Memory B cell (primary cell): ENCODE measurements around the gene KBTBD12.

Source experiments
- ATAC-seq: fragments of 150-1000 bp; cut with Tn5 transposase; 2 replicates; pipeline ENCODE4 v1.10.0; 2021; ENCODE audit warnings: low read depth, mild to moderate bottlenecking, moderate library complexity
- DNase-seq, 2 donors: peaks; one replicate each; pipeline ENCODE4 v3.0.0; 2022; ENCODE audit warnings: low spot score in 2 of 2
- H3K27ac Mint-ChIP-seq: one replicate; pipeline ENCODE4 v1.8.0; 2022; ENCODE audit warnings: mild to moderate bottlenecking, moderate library complexity, mixed read lengths
- H3K27me3 Mint-ChIP-seq: one replicate; pipeline ENCODE4 v1.8.0; 2022; ENCODE audit warnings: mixed read lengths
- H3K36me3 Mint-ChIP-seq: one replicate; pipeline ENCODE4 v1.8.0; 2022; ENCODE audit warnings: mild to moderate bottlenecking, mixed read lengths
- H3K4me1 Mint-ChIP-seq: one replicate; pipeline ENCODE4 v1.8.0; 2022; ENCODE audit warnings: mixed read lengths
- H3K4me3 Mint-ChIP-seq: one replicate; pipeline ENCODE4 v1.8.0; 2022; ENCODE audit warnings: mild to moderate bottlenecking, moderate library complexity, mixed read lengths
- H3K9me3 Mint-ChIP-seq: one replicate; pipeline ENCODE4 v1.8.0; 2022; ENCODE audit warnings: mixed read lengths

Gene KBTBD12

DNA sequence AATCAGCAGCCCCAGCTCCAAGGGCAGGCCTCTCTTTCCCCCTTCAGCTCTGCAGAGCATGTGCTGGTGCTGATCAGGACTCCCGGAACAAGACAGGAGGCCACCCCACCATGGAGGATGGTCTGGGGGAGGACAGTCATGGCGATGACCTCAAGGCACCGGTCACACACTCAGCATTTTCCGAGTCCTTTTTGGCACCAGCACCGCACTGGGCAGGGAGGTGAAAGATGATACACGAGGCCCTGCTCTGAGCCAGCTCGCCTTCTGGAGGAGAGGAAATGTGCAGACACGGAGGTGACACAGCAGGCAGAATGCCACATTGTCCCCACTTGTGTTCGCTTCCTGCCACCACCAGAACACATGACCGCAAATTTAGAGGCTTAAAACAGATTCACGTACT is 75.4 kb downstream of the KBTBD12 start:
- no peak overlapping the region for H3K4me3 Mint-ChIP-seq
- H3K27ac Mint-ChIP-seq, result no peak overlapping the region
- peaks cover 1% of the 10 kb centered on the region for H3K36me3 Mint-ChIP-seq
- no peaks in the 10 kb centered on the region for H3K9me3 Mint-ChIP-seq
- no peak for DNase-seq
- peaks cover 4% of the 10 kb centered on the region for H3K27me3 Mint-ChIP-seq
- ATAC-seq, result no peak
- H3K4me1 Mint-ChIP-seq, result no peaks in the 10 kb centered on the region

DNA sequence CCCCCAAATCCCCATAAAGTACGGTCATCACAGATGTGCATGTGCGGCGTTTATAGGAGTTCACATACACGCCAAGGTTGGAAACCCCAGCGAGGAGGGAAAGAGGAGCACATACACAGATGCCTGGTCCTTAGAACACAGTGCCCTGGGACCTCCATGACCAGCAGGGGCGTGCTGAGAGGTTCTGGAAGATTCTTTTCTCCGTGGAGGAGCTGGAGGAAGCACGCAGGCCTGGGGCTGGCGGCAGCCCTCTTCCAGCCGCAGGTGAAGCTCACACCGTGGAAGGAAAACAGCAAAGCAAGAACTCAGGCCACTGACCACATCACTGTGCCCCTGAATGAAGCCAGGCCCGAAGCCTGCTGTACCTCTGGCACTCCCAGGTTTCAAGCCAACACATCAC is 76.2 kb downstream of the KBTBD12 start:
- Mint-ChIP-seq H3K4me3 (no peak overlapping the region), H3K27me3 (peaks cover 4% of the 10 kb centered on the region), H3K9me3 (no peaks in the 10 kb centered on the region), H3K27ac (no peak overlapping the region), H3K36me3 (peaks cover 1% of the 10 kb centered on the region), H3K4me1 (no peaks in the 10 kb centered on the region)
- ATAC-seq (no peak), DNase-seq (no peak)

GRCh38 chr3:127991681-127992080 is 76.6 kb downstream of the KBTBD12 start:
- Mint-ChIP-seq H3K4me1 (no peaks in the 10 kb centered on the region), H3K27me3 (peaks cover 4% of the 10 kb centered on the region), H3K36me3 (peaks cover 1% of the 10 kb centered on the region), H3K9me3 (no peaks in the 10 kb centered on the region), H3K4me3 (no peak overlapping the region), H3K27ac (no peak overlapping the region)
- no peak for DNase-seq
- no peak for ATAC-seq

GRCh38 chr3:127992127-127992526 is 77.1 kb downstream of the KBTBD12 start:
- H3K27me3 Mint-ChIP-seq, result peaks cover 6% of the 10 kb centered on the region

DNA sequence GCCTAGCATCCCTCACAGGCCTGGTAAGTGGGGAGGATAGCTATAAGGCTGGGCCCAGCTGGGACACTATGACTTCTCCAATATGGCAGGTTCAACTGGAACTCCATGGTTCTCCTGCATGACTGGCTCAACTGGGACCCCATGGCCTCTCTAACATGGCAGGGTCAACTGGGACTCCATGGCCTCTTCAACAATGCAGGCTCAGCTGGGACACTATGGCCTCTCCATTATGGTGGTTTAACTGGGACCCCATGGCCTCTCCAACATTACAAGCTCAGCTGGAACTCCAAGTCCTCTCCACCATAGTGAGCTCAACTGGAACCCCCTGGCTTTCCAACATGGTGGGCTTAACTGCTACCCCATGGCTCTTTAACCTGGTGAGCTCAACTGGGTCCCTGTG is 79.0 kb downstream of the KBTBD12 start:
- no peak for ATAC-seq
- no peak overlapping the region for H3K27ac Mint-ChIP-seq

More at GRCh38 chr3:127992127-127992526, 77.1 kb downstream of the KBTBD12 start:
- H3K9me3 Mint-ChIP-seq, result no peaks in the 10 kb centered on the region
- no peak for DNase-seq
- peaks cover 1% of the 10 kb centered on the region for H3K36me3 Mint-ChIP-seq
- no peak for ATAC-seq
- H3K27ac Mint-ChIP-seq, result no peak overlapping the region
- no peak overlapping the region for H3K4me3 Mint-ChIP-seq
- H3K4me1 Mint-ChIP-seq, result no peaks in the 10 kb centered on the region

GRCh38 chr3:127997016-127997415 is 82.0 kb downstream of the KBTBD12 start:
- H3K9me3 Mint-ChIP-seq, result no peaks in the 10 kb centered on the region
- H3K4me1 Mint-ChIP-seq, result no peaks in the 10 kb centered on the region
- H3K27ac Mint-ChIP-seq, result no peak overlapping the region
- no peak overlapping the region for H3K4me3 Mint-ChIP-seq
- ATAC-seq, result no peak
- H3K36me3 Mint-ChIP-seq, result peaks cover 1% of the 10 kb centered on the region
- DNase-seq, result no peak
- peaks cover 12% of the 10 kb centered on the region for H3K27me3 Mint-ChIP-seq

More for the DNA sequence above, 79.0 kb downstream of the KBTBD12 start:
- no peak for DNase-seq
- Mint-ChIP-seq H3K9me3 (no peaks in the 10 kb centered on the region), H3K27me3 (peaks cover 8% of the 10 kb centered on the region), H3K4me3 (no peak overlapping the region), H3K36me3 (peaks cover 1% of the 10 kb centered on the region), H3K4me1 (no peaks in the 10 kb centered on the region)

DNA sequence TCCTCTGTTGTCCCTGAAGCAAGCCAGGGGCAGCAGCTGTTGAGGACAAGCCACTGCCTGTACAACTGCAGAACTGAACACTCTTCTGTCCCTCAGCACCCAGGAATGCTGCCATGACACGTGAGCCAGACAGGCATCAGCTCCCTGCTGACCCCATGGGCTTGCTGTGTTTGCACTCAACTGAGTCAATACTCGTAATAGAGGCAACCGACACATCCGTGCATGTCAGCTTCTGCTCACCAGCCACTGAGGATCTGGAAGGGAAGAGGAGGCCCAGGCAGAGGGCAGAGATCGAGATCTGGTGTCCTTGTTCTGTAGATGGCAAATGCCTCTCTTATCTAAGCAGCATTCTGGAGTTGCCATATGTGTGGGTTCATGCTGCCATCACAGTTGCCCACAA is 82.9 kb downstream of the KBTBD12 start:
- H3K4me3 Mint-ChIP-seq, result no peak overlapping the region
- H3K4me1 Mint-ChIP-seq, result no peaks in the 10 kb centered on the region
- peaks cover 12% of the 10 kb centered on the region for H3K27me3 Mint-ChIP-seq
- DNase-seq (no peak), ATAC-seq (no peak)
- H3K36me3 Mint-ChIP-seq, result no peaks in the 10 kb centered on the region
- no peaks in the 10 kb centered on the region for H3K9me3 Mint-ChIP-seq
- H3K27ac Mint-ChIP-seq, result no peak overlapping the region

GRCh38 chr3:127998596-127998995 is 83.6 kb downstream of the KBTBD12 start:
- H3K4me3 Mint-ChIP-seq, result no peak overlapping the region

GRCh38 chr3:127999509-128000106 is 84.6 kb downstream of the KBTBD12 start:
- ATAC-seq, result no peak
- Mint-ChIP-seq H3K27ac (no peak overlapping the region), H3K4me3 (no peak overlapping the region), H3K27me3 (peaks cover 10% of the 10 kb centered on the region), H3K36me3 (no peaks in the 10 kb centered on the region), H3K9me3 (no peaks in the 10 kb centered on the region), H3K4me1 (no peaks in the 10 kb centered on the region)
- no peak for DNase-seq

More at GRCh38 chr3:127998596-127998995, 83.6 kb downstream of the KBTBD12 start:
- DNase-seq (no peak), ATAC-seq (no peak)
- Mint-ChIP-seq H3K27ac (no peak overlapping the region), H3K27me3 (peaks cover 12% of the 10 kb centered on the region), H3K4me1 (no peaks in the 10 kb centered on the region), H3K9me3 (no peaks in the 10 kb centered on the region), H3K36me3 (no peaks in the 10 kb centered on the region)

DNA sequence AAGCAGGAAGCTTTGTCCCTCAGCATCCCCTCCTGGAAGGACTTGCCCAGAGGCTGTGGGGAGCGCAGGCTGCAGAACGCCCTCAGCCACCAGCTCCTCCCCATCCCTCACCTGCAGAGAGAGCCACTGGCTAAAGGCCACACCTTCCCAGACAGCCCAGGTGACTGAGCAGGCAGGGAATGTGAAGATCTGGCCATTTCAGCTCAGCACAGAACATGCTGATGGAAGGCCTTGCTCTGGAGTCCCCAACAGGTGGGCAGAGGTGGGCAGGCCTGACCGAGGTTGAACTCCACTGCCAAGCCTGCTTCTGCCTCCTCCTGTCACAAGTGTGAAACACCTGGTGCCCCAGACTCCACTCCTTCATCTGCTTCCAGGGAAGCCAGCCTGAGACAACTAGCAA is 86.5 kb downstream of the KBTBD12 start:
- H3K27ac Mint-ChIP-seq, result no peak overlapping the region
- ATAC-seq (no peak), DNase-seq (no peak)
- H3K9me3 Mint-ChIP-seq, result no peaks in the 10 kb centered on the region
- no peak overlapping the region for H3K4me3 Mint-ChIP-seq
- H3K4me1 Mint-ChIP-seq, result no peaks in the 10 kb centered on the region
- peaks cover 15% of the 10 kb centered on the region for H3K27me3 Mint-ChIP-seq
- no peaks in the 10 kb centered on the region for H3K36me3 Mint-ChIP-seq

DNA sequence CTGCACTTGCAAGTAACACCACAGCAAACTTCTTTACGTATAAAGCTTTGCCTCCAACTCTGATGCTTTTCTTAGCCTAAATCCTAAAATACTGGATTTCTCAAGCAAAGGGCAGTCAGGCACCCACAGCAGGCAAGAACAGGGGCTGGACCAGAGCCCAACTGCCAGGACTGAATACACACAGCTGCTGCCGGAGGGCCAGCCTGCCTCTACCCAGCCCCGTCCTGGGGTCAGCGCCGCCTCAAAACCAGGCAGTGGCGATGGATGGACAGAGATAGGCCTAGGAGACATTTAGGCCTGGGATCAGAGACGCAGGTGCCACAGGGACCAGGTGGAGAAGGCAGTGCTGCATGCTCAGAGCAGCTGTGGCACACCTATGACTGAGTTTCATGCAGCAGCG is 89.6 kb downstream of the KBTBD12 start:
- no peaks in the 10 kb centered on the region for H3K4me1 Mint-ChIP-seq
- no peak for DNase-seq
- no peaks in the 10 kb centered on the region for H3K36me3 Mint-ChIP-seq
- no peak for ATAC-seq
- no peaks in the 10 kb centered on the region for H3K9me3 Mint-ChIP-seq
- no peak overlapping the region for H3K4me3 Mint-ChIP-seq
- H3K27me3 Mint-ChIP-seq, result peaks cover 12% of the 10 kb centered on the region
- no peak overlapping the region for H3K27ac Mint-ChIP-seq

GRCh38 chr3:128006061-128007032 is 91.3 kb downstream of the KBTBD12 start:
- Mint-ChIP-seq H3K4me3 (no peak overlapping the region), H3K27me3 (peaks cover 11% of the 10 kb centered on the region), H3K36me3 (no peaks in the 10 kb centered on the region), H3K9me3 (no peaks in the 10 kb centered on the region), H3K27ac (no peak overlapping the region), H3K4me1 (no peaks in the 10 kb centered on the region)
- DNase-seq (no peak), ATAC-seq (no peak)

- H3K36me3 Mint-ChIP-seq, result no peaks in the 10 kb centered on the region
Observed at GRCh38 chr3:128007033-128007424, 92.0 kb downstream of the KBTBD12 start.

DNA sequence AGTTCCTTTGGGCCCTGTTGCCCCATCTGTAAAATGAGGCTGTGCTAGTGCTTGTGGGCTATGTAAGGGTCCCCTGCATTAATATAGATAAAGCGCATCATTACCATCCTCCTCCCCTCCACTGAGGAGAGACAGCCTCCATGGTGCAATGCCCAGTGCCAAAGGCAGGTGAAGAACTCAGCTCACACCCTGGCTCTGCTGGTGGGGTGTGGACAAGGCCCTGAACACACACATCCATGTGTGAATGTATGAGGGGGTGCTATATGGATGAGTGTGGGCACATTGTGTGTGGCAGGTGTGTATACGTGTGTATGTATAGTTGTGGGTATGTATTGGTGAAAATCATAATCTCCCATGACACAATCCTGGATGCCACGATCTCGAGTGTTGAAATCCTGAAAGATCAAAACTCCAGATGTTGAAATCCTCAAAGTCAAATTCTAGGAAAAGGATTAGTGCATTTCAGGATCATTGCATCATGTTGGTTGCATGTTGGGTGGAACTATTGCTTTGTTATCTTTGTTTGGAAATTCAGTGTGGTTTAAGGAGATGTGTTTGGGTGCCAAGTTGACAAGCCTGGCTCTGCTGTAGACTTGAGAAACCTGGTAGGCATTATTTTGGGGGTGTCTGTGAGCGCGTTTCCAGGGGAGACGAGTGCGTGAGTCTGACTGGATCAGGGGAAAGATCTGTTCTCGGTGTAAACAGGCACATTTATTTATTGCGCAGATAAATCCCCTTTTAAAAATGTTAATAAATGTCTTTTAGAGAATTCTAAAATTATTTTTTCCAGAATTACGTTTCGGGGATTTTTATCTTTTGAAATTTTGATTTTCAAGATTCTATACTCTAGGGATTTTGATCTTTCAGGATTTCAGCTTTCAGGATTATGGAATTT is 95.2 kb downstream of the KBTBD12 start:
- peaks cover 14% of the 10 kb centered on the region for H3K27me3 Mint-ChIP-seq
- ATAC-seq, result no peak
- H3K27ac Mint-ChIP-seq, result no peak overlapping the region
- no peaks in the 10 kb centered on the region for H3K36me3 Mint-ChIP-seq
- H3K9me3 Mint-ChIP-seq, result no peaks in the 10 kb centered on the region
- no peak overlapping the region for H3K4me3 Mint-ChIP-seq
- no peaks in the 10 kb centered on the region for H3K4me1 Mint-ChIP-seq
- no peak for DNase-seq

More at GRCh38 chr3:128007033-128007424, 92.0 kb downstream of the KBTBD12 start:
- ATAC-seq (no peak), DNase-seq (no peak)
- no peak overlapping the region for H3K27ac Mint-ChIP-seq
- H3K27me3 Mint-ChIP-seq, result peaks cover 11% of the 10 kb centered on the region
- no peaks in the 10 kb centered on the region for H3K9me3 Mint-ChIP-seq
- no peak overlapping the region for H3K4me3 Mint-ChIP-seq
- no peaks in the 10 kb centered on the region for H3K4me1 Mint-ChIP-seq
